Glomerular endothelial cell (primary cell): Measurements from ENCODE around the gene ISG20. TPM values are rescaled to one million over a fixed set of nuclear protein-coding genes. Genes with fewer than 3 reads are reported as not detected.

Experiments
- DNase-seq: peaks from one replicate; pipeline ENCODE4 v3.0.0-alpha.2; 2011; ENCODE audit warnings: low read depth, low spot score; ENCODE audit errors: extremely low read depth
- total RNA-seq: library from RNA; depleted of rRNA; stranded (reverse); fragments of >200 nt; gene quantifications from 2 replicates; pipeline ENCODE4 v1.2.3, GENCODE V29; 2015

The ISG20 gene
- total RNA-seq, 1 donor from 2014 or later, result 36.5 TPM

DNA sequence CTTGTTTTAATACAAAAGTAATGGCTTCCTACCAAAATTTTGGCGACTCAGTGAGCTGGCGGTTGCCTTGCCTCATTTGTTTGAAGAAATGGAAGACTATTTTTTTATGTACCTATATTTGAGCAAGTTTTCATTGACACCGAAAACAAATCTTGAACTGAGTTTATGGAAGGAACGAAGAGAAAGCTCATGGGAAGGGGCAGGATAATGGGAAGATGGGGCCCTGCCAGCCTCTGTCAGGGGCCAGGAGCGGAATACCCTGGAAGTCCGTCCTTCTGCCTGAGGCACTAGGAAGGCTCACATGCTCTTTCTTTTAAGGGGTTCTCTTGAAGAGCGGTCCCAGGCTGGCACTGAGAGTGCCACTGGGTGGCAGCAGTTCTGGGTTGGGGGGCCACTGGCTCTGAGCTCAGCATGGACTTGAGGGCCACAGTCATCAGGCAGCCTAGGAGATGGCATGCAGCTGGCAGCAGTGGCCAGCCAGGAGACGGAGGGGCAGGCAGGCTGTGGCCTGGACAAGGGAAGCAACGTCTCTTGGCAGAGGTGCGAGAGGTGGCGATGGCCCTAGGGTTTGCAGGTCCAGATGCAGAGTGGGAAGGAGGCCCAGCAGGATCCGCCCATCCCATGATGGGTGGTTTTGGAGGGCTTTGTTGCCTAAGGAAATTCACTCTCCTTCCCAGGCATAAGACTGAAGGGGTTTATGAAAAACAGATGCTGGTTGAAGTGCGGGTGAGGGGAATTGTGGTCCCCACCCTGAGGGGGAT, 41.6 kb downstream of the ISG20 start:
- DNase-seq, result no peak

- no peak for DNase-seq
These were observed 42.9 kb downstream of the ISG20 start for GRCh38 chr15:88681610-88682221.

- no peak for DNase-seq
These were observed 45.5 kb downstream of the ISG20 start for GRCh38 chr15:88684345-88684744.

GRCh38 chr15:88686166-88686565, 47.4 kb downstream of the ISG20 start:
- no peak for DNase-seq

DNA sequence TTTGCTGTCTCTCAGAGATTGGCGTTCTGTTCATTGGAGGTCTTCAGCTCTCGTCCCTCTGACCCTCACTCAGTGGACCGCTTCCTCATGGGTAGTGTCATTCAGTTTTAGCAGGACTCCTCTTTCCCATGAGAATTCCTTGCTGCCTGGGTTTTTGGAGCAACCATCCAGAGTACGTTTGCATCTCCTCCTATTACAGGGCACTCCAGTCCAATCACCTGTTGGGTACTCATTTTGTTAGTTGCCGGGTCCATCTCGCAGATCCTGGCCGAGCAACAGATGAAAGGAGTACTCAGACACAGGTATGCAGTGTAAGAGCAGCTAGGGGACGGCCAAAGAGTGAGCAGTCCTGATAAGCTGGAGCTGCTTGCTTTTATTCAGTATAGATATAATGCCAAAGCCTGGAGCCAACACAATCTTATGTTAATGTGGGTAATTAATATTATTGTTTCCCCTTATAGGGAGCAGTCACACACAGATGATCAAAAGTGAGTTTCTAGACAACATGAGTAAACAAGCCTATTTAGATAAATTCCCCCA, 49.6 kb downstream of the ISG20 start:
- DNase-seq, result no peak

DNA sequence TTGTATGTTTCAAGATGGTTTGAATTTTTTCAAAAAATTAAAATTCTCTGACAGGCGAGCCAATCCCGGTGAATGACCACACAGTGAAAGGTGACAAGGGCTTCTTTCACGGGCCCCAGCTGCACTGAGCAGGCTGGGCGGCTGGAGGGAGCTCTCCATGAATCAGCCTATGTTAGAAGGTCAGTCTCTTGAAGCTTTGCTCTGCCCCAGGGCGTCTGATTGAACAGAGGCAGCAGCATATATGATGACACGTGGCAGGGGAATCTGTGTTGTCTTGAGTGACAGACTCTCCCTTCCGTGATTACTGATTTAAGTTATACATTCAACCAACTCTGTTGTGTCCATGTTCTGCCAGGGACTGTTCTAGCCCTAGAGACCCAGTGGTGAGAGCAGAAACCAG, 51.5 kb downstream of the ISG20 start:
- DNase-seq, result no peak

- no peak for DNase-seq
These were observed 54.4 kb downstream of the ISG20 start for GRCh38 chr15:88693191-88693590.

GRCh38 chr15:88695101-88695500, 56.3 kb downstream of the ISG20 start:
- no peak for DNase-seq

DNA sequence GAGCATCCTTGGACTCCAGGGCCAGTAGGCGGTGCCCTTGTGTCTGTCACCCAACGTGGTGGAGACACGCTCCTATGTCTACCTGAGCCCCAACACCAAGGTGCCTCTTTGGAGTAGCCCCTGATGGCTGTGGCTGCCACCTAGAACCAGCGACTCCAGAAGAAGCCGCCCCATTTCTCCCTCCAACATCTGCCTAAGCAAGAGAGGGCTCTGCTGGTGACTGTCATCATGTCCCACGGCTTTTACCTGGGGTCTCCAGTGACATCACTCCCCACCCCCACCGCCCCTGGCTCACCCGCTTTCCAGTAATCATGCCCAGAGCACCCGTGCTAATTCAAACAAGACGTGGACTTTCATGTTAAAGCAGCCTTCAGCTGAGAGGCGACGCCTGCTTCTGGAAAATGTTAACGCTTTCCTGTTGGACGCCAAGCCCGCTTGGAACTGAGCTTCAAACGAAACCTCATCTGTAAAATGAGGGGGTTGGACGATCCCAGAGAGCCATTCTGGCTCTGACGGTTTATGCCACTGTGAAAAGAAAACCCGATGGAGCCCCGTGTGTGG, 57.0 kb downstream of the ISG20 start:
- no peak for DNase-seq

- no peak for DNase-seq
These were observed 57.4 kb downstream of the ISG20 start for GRCh38 chr15:88696254-88696653.

- no peak for DNase-seq
These were observed 58.5 kb downstream of the ISG20 start for GRCh38 chr15:88697276-88697675.

GRCh38 chr15:88699861-88700260, 61.0 kb downstream of the ISG20 start:
- DNase-seq, result no peak

DNA sequence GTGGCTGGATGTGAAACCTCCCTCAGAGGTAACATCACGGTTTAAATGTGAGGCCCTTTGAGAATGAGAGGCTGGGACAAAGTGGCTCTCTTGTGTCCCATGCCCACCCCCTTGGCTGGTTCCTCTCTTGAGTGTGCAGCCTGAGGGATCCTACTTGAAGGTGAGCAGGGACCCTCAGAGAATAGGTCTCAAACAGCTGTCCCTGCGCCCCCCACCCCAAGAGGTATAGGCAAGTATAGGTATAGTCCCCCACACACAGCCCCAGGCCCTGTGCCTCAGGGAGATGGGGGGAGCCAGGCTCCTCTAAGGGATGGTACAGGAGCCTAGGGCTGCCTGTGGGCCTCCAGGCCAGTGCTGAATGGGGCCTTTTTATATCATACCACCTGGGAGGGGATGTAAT, 61.9 kb downstream of the ISG20 start:
- no peak for DNase-seq

DNA sequence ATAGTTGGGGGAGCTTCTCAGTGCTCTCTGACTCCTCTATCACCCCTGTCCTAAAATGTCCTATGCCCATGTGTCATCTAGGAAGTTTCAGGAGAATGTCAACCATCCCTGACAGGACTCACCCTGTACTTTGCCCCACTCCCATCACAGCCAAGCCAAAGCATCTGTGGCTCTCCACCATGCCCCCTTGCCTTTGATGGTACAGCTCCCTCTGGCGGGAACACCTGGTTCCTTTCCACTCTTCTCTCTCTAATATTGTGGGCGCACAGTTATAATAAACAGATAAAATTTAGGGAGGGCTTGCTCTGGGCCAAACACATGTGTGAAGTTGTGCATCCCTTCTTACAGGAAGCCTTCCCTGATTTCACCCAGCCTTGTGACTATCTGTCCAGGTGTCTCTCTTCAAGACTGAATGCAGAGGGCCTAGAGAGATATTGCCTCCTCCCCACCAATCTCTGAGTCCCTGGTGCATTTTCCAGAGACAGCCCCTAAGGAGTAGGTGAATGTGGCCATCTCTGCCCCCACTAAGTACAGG, 62.8 kb downstream of the ISG20 start:
- DNase-seq, result no peak

GRCh38 chr15:88702983-88703382, 64.2 kb downstream of the ISG20 start:
- no peak for DNase-seq

GRCh38 chr15:88703533-88703932, 64.7 kb downstream of the ISG20 start:
- DNase-seq, result no peak

- DNase-seq, result no peak
These were observed 66.3 kb downstream of the ISG20 start for GRCh38 chr15:88704791-88705768.

- DNase-seq, result no peak
These were observed 67.0 kb downstream of the ISG20 start for GRCh38 chr15:88705769-88706165.
